CD14-positive monocyte (primary cell): ENCODE data around the gene AFF2. TPM values are rescaled to one million over a fixed set of nuclear protein-coding genes. Genes with fewer than 3 reads are reported as not detected.

ENCODE experiments used
- DNase-seq, 3 donors: peaks; one replicate each; pipeline ENCODE4 v3.0.0-alpha.2; 2011 to 2022
- H2AFZ ChIP-seq: 2 replicates; pipeline ENCODE4 v1.6.0; 2012; ENCODE audit warnings: mild to moderate bottlenecking, low read depth, low read length, inconsistent platforms; ENCODE audit not compliant: insufficient read depth, poor library complexity, severe bottlenecking
- H3K27ac ChIP-seq, 2 donors: 1 replicate in 1 of 2; 2 replicates in 1 of 2; pipeline ENCODE4 v1.5.1; 2012 to 2013; ENCODE audit warnings: low read length in 2 of 2, control low read depth in 1 of 2, inconsistent platforms in 1 of 2, low read depth in 1 of 2, mild to moderate bottlenecking in 1 of 2
- H3K27me3 ChIP-seq, 2 donors: one replicate each; pipeline versions ENCODE4 v1.6.0 to v1.6.1; 2011 to 2013; ENCODE audit warnings: low read length in 2 of 2; ENCODE audit not compliant: control insufficient read depth in 2 of 2, insufficient read depth in 2 of 2
- H3K36me3 ChIP-seq, 2 donors: replicated peaks in 1 of 2; 1 replicate in 1 of 2; 2 replicates in 1 of 2; pipeline versions ENCODE4 v1.5.1 to v1.6.1; 2012 to 2013; ENCODE audit warnings: low read length in 2 of 2, control low read depth in 1 of 2, inconsistent platforms in 1 of 2, mild to moderate bottlenecking in 1 of 2; ENCODE audit not compliant: insufficient read depth in 2 of 2, control insufficient read depth in 1 of 2
- H3K4me1 ChIP-seq, 2 donors: 1 replicate in 1 of 2; 2 replicates in 1 of 2; pipeline versions ENCODE4 v1.5.1 to v1.6.1; 2012 to 2013; ENCODE audit warnings: low read length in 2 of 2, control low read depth in 1 of 2, inconsistent platforms in 1 of 2, mild to moderate bottlenecking in 1 of 2, moderate library complexity in 1 of 2; ENCODE audit not compliant: insufficient read depth in 2 of 2, control insufficient read depth in 1 of 2
- H3K4me2 ChIP-seq: replicated peaks from 2 replicates; pipeline ENCODE3; 2012; ENCODE audit warnings: low read length, moderate library complexity, mild to moderate bottlenecking; ENCODE audit not compliant: poor library complexity, severe bottlenecking; ENCODE audit errors: extremely low read depth
- H3K4me3 ChIP-seq, 3 experiments: fragments of 200-600 bp in 1 of 3; sonication (generic) in 1 of 3; replicated peaks in 1 of 3; 1 replicate in 2 of 3; 2 replicates in 1 of 3; pipeline ENCODE4 v1.5.1; 2011 to 2013; ENCODE audit warnings: low read length in 3 of 3, mild to moderate bottlenecking in 3 of 3, control low read depth in 2 of 3, low read depth in 2 of 3, inconsistent platforms in 1 of 3, moderate library complexity in 1 of 3
- H3K79me2 ChIP-seq: 2 replicates; pipeline ENCODE4 v1.6.0; 2012; ENCODE audit warnings: mild to moderate bottlenecking, control low read depth, inconsistent platforms, low read length, moderate library complexity; ENCODE audit not compliant: insufficient read depth
- H3K9ac ChIP-seq: 2 replicates; pipeline ENCODE4 v1.6.0; 2017; ENCODE audit warnings: low read length, mild to moderate bottlenecking; ENCODE audit not compliant: insufficient read depth, poor library complexity, severe bottlenecking
- H3K9me3 ChIP-seq, 2 donors: replicated peaks in 1 of 2; 1 replicate in 1 of 2; 2 replicates in 1 of 2; pipeline versions ENCODE4 v1.5.1 to v1.6.1; 2012 to 2013; ENCODE audit warnings: low read length in 2 of 2, control low read depth in 1 of 2; ENCODE audit not compliant: control insufficient read depth in 1 of 2, insufficient read depth in 1 of 2
- H4K20me1 ChIP-seq: 2 replicates; pipeline ENCODE4 v1.6.0; 2012; ENCODE audit warnings: mild to moderate bottlenecking, low read length, control low read depth, moderate library complexity; ENCODE audit not compliant: insufficient read depth
- H3K27ac Mint-ChIP-seq, 7 donors: one replicate each; pipeline ENCODE4 v1.8.0; 2020; ENCODE audit warnings: mild to moderate bottlenecking in 7 of 7, mixed read lengths in 7 of 7, moderate library complexity in 6 of 7, inconsistent platforms in 2 of 7
- H3K27me3 Mint-ChIP-seq, 3 donors: one replicate each; pipeline ENCODE4 v1.8.0; 2021 to 2022; ENCODE audit warnings: low read depth in 3 of 3, mild to moderate bottlenecking in 3 of 3, mixed read lengths in 3 of 3, moderate library complexity in 3 of 3, inconsistent platforms in 1 of 3
- H3K36me3 Mint-ChIP-seq, 2 donors: one replicate each; pipeline ENCODE4 v1.8.0; 2020; ENCODE audit warnings: mixed read lengths in 2 of 2, inconsistent platforms in 1 of 2, mild to moderate bottlenecking in 1 of 2
- H3K4me1 Mint-ChIP-seq: one replicate; pipeline ENCODE4 v1.8.0; 2020; ENCODE audit warnings: mild to moderate bottlenecking, mixed read lengths
- H3K4me3 Mint-ChIP-seq, 2 donors: one replicate each; pipeline ENCODE4 v1.8.0; 2020; ENCODE audit warnings: mild to moderate bottlenecking in 2 of 2, mixed read lengths in 2 of 2, moderate library complexity in 1 of 2
- H3K9me3 Mint-ChIP-seq, 7 donors: one replicate each; pipeline ENCODE4 v1.8.0; 2020 to 2022; ENCODE audit warnings: mixed read lengths in 7 of 7, mild to moderate bottlenecking in 6 of 7, moderate library complexity in 6 of 7, inconsistent platforms in 2 of 7
- WGBS: methylation state at CpG from one replicate; pipeline ENCODE4 v1.1.5; 2013; ENCODE audit warnings: missing lambda C conversion rate; ENCODE audit not compliant: insufficient coverage; 5-methylcytosine and 5-hydroxymethylcytosine counted together
- intact Hi-C, 2 donors: fragments of 100-400 bp; cut with micrococcal nuclease; formaldehyde crosslinking; loops; one replicate each; pipeline versions ENCODE4 v1.15.0 to v1.15.1; 2023
- polyA plus RNA-seq, 3 donors: library from polyadenylated mRNA; depleted of rRNA in 1 of 3; unstranded in 2 of 3; stranded (reverse) in 1 of 3; fragments of 300-500 nt in 2 of 3; fragments of >200 nt in 1 of 3; fragmentation: Illumina TruSeq in 2 of 3; gene quantifications; 1 replicate in 2 of 3; 2 replicates in 1 of 3; pipeline ENCODE4 v1.2.3, GENCODE V29; 2012 to 2021
- small RNA-seq: library from RNA; depleted of rRNA; stranded (forward); fragments of <200 nt; gene quantifications from one replicate; pipeline ENCODE3, GENCODE V24; 2012; ENCODE audit warnings: low read depth; ENCODE audit not compliant: insufficient read length
- TF ChIP-seq, protein P1 (sequence below): fragments of 200-600 bp; IDR thresholded peaks from one replicate; pipeline ENCODE4 v1.8.0; 2022; ENCODE audit warnings: antibody characterized with exemption, mild to moderate bottlenecking

AFF2 gene
- polyA plus RNA-seq, 3 donors, result 0.07 to 1.1 (median 0.70) TPM

DNA sequence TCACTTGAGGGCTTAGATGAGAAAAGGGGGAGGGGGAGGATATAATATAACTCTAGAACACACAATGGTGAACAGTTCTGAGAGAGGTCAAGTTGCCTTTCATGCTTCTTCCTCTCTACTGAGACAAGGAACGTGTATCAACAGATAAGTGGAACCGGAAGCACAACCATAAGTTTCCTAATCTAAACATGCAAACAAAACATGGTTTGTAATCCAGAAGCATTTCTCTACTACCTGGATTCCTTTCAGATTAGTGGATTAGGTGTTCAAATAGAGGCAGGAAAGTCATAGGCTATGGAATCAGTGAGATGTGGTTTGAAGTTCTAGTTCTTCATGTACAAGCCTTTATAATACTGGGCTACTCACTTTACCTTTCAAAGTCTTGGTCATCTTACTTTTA lies 544.1 kb downstream of the AFF2 start:
- Histone ChIP-seq H3K79me2 (no peaks in the 10 kb centered on the region), H3K9ac (no peak overlapping the region), H3K4me1 (no peaks in the 10 kb centered on the region), H3K36me3 (no peaks in the 10 kb centered on the region), H4K20me1 (no peaks in the 10 kb centered on the region), H3K27ac (no peak overlapping the region), H3K9me3 (no peaks in the 10 kb centered on the region), H2AFZ (no peak overlapping the region), H3K27me3 (no peaks in the 10 kb centered on the region), H3K4me2 (no peak overlapping the region), H3K4me3 (no peak overlapping the region)
- Mint-ChIP-seq H3K4me3 (no peak overlapping the region), H3K27me3 (peaks cover 0 to 2% (median 0%) of the 10 kb centered on the region in 3 donors), H3K9me3 (no peaks in the 10 kb centered on the region), H3K4me1 (no peaks in the 10 kb centered on the region), H3K27ac (no peak overlapping the region), H3K36me3 (no peaks in the 10 kb centered on the region)
- intact Hi-C loops, result no loop called here
- TF ChIP-seq, protein P1, sequence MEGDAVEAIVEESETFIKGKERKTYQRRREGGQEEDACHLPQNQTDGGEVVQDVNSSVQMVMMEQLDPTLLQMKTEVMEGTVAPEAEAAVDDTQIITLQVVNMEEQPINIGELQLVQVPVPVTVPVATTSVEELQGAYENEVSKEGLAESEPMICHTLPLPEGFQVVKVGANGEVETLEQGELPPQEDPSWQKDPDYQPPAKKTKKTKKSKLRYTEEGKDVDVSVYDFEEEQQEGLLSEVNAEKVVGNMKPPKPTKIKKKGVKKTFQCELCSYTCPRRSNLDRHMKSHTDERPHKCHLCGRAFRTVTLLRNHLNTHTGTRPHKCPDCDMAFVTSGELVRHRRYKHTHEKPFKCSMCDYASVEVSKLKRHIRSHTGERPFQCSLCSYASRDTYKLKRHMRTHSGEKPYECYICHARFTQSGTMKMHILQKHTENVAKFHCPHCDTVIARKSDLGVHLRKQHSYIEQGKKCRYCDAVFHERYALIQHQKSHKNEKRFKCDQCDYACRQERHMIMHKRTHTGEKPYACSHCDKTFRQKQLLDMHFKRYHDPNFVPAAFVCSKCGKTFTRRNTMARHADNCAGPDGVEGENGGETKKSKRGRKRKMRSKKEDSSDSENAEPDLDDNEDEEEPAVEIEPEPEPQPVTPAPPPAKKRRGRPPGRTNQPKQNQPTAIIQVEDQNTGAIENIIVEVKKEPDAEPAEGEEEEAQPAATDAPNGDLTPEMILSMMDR, result no peak
- DNase-seq, result no peak
- WGBS, result no CpG with 5 or more reads among the region's 2 CpGs

DNA sequence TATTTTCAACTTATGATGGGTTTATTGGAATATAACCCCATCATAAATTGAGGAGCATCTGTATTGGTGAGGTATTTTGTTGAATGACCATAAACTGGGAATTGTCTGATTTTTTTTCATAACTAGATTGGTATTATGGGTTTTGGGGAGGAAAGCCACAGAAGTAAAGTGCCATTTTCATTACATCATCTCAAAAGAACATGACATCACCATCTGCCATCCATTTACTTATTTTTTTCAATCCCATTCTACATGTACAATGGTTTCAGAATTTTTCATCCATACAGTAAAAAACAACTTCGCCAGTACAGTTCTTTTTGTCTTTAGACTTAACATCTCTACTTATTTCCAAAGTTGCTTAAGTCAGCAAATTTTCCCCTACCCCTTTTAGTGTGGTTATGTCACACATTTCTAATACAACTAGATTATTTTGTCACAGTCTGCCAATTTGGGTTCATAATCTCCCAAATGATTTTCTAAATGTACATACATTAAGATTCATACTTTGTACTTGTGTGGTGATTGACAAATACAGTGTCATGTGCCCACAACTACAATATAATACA lies 545.3 kb downstream of the AFF2 start:
- H3K79me2 ChIP-seq, result no peaks in the 10 kb centered on the region
- no peaks in the 10 kb centered on the region for H3K9me3 ChIP-seq
- no peak overlapping the region for H3K9ac ChIP-seq
- H3K4me1 ChIP-seq, result no peaks in the 10 kb centered on the region
- H3K9me3 Mint-ChIP-seq, result peaks cover 0 to 2% (median 0%) of the 10 kb centered on the region in 7 donors
- H3K36me3 Mint-ChIP-seq, result no peaks in the 10 kb centered on the region
- no peaks in the 10 kb centered on the region for H3K4me1 Mint-ChIP-seq
- H3K27me3 Mint-ChIP-seq, result peaks cover 0 to 2% (median 0%) of the 10 kb centered on the region in 3 donors
- no peaks in the 10 kb centered on the region for H3K36me3 ChIP-seq
- no peak overlapping the region for H3K27ac ChIP-seq
- H4K20me1 ChIP-seq, result no peaks in the 10 kb centered on the region
- H3K27me3 ChIP-seq, result no peaks in the 10 kb centered on the region
- H3K4me3 ChIP-seq, result no peak overlapping the region
- no peak overlapping the region for H3K27ac Mint-ChIP-seq
- no CpG with 5 or more reads among the region's 1 CpG for WGBS
- no peak overlapping the region for H2AFZ ChIP-seq
- TF ChIP-seq, protein P1, result no peak
- no peak overlapping the region for H3K4me2 ChIP-seq
- DNase-seq, result no peak
- H3K4me3 Mint-ChIP-seq, result no peak overlapping the region
- intact Hi-C loops, result no loop called here

Small RNA genes within 50 kb of the gene (small RNA-seq; reads per million reads assigned to genes)
- not detected for gene RN7SKP267
